Kidney (tissue), 14 donors: ENCODE results near the gene FKBP6. TPM values are rescaled to one million over a fixed set of nuclear protein-coding genes. Genes with fewer than 3 reads are reported as not detected.

Source experiments
- DNase-seq, 5 donors: peaks; one replicate each; pipeline ENCODE4 v3.0.0-alpha.2; 2013 to 2020
- FAIRE-seq: peaks from 2 replicates; lab custom pipeline; 2012; peaks lifted over from hg19 to GRCh38; lab: Jason Lieb, UNC
- H3K27ac ChIP-seq, 2 donors: one replicate each; pipeline ENCODE4 v1.7.0; 2013; ENCODE audit warnings: low read depth in 2 of 2, low read length in 2 of 2, inconsistent platforms in 1 of 2
- H3K27me3 ChIP-seq: one replicate; pipeline ENCODE4 v1.7.1; 2013; ENCODE audit warnings: low read length, inconsistent platforms; ENCODE audit not compliant: control insufficient read depth, insufficient read depth
- H3K36me3 ChIP-seq, 3 donors: one replicate each; pipeline versions ENCODE4 v1.7.0 to v1.7.1; 2013; ENCODE audit warnings: low read length in 3 of 3, control low read depth in 1 of 3, inconsistent platforms in 1 of 3; ENCODE audit not compliant: insufficient read depth in 3 of 3, control insufficient read depth in 2 of 3
- H3K4me1 ChIP-seq, 3 donors: one replicate each; pipeline versions ENCODE4 v1.7.0 to v1.7.1; 2013; ENCODE audit warnings: low read length in 3 of 3, inconsistent platforms in 1 of 3, low read depth in 1 of 3; ENCODE audit not compliant: control insufficient read depth in 2 of 3, insufficient read depth in 2 of 3
- H3K4me3 ChIP-seq, 3 donors: one replicate each; pipeline versions ENCODE4 v1.7.0 to v1.8.1; 2013; ENCODE audit warnings: low read length in 3 of 3, control low read depth in 1 of 3, inconsistent platforms in 1 of 3
- H3K9ac ChIP-seq, 3 donors: one replicate each; pipeline versions ENCODE4 v1.7.0 to v1.7.1; 2013; ENCODE audit warnings: low read length in 3 of 3, control low read depth in 1 of 3, inconsistent platforms in 1 of 3
- H3K9me3 ChIP-seq, 3 donors: one replicate each; pipeline versions ENCODE4 v1.7.0 to v1.7.1; 2013; ENCODE audit warnings: low read length in 3 of 3, control low read depth in 1 of 3, inconsistent platforms in 1 of 3; ENCODE audit not compliant: control insufficient read depth in 2 of 3, insufficient read depth in 1 of 3
- CTCF ChIP-seq: IDR thresholded peaks from 3 replicates; pipeline ENCODE4 v1.5.1; 2012; ENCODE audit warnings: mild to moderate bottlenecking, moderate library complexity, borderline replicate concordance; ENCODE audit not compliant: insufficient read depth; ENCODE audit errors: extremely low read depth
- intact Hi-C: fragments of 100-400 bp; cut with DNase I; formaldehyde crosslinking; loops from one replicate; pipeline ENCODE4 v1.11.1; 2022
- polyA plus RNA-seq: library from polyadenylated mRNA; stranded (reverse); fragments of 350-450 nt; fragmentation: Illumina TruSeq; extraction: RNeasy Lipid Tissue Mini Kit (QIAGEN cat#74804); gene quantifications from one replicate; pipeline ENCODE4 v1.2.3, GENCODE V29; 2014; ENCODE audit warnings: low read depth, low replicate concordance; ENCODE audit not compliant: insufficient read depth
- total RNA-seq: library from RNA; stranded (reverse); fragmentation: NEBNext Ultra II Directional; extraction: Animal tissue kit (Norgen Biotek cat#: 25700); gene quantifications from one replicate; pipeline ENCODE4 v1.2.1, GENCODE V29; 2021
- donor health status: control.
- donor health status: control.
- donor health status: control.
- donor health status: control.
- donor health status: control.
- donor health status: DM: yes; HTN: yes; CAD: no.
- donor health status: Normal renal cell carcinoma (clear cell type).

FKBP6 gene
- total and polyA plus RNA-seq, 2 donors from 2014 or later = 0.13 TPM; not detected in 1

- Histone ChIP-seq H3K9me3 (peaks cover 0 to 15% (median 3%) of the 10 kb centered on the region in 3 donors), H3K27me3 (no peaks in the 10 kb centered on the region), H3K27ac (no peak overlapping the region), H3K4me1 (no peaks in the 10 kb centered on the region), H3K9ac (no peak overlapping the region), H3K4me3 (no peak overlapping the region), H3K36me3 (no peaks in the 10 kb centered on the region)
- no peak for FAIRE-seq
- TF ChIP-seq CTCF = no peak
- DNase-seq = no peak
- intact Hi-C loops = no loop called here
Observed at GRCh38 chr7:73391396-73391795, 63.4 kb downstream of the FKBP6 start.

GRCh38 chr7:73394422-73394821, 66.5 kb downstream of the FKBP6 start:
- H3K27me3 ChIP-seq = no peaks in the 10 kb centered on the region
- H3K4me3 ChIP-seq = no peak overlapping the region
- intact Hi-C loops = no loop called here
- DNase-seq = no peak
- no peaks in the 10 kb centered on the region for H3K36me3 ChIP-seq
- H3K4me1 ChIP-seq = peaks cover 0 to 2% (median 0%) of the 10 kb centered on the region in 3 donors
- H3K9me3 ChIP-seq = peaks cover 0 to 4% (median 0%) of the 10 kb centered on the region in 3 donors
- no peak for FAIRE-seq
- no peak overlapping the region for H3K9ac ChIP-seq
- TF ChIP-seq CTCF = no peak
- H3K27ac ChIP-seq = no peak overlapping the region

GRCh38 chr7:73395538-73396503, 67.9 kb downstream of the FKBP6 start:
- no peaks in the 10 kb centered on the region for H3K27me3 ChIP-seq
- intact Hi-C loops = no loop called here
- peaks cover 0 to 2% (median 0%) of the 10 kb centered on the region in 3 donors for H3K4me1 ChIP-seq
- no peak overlapping the region for H3K9ac ChIP-seq
- TF ChIP-seq CTCF = no peak
- H3K27ac ChIP-seq = no peak overlapping the region
- FAIRE-seq (no peak), DNase-seq (no peak)
- no peaks in the 10 kb centered on the region for H3K9me3 ChIP-seq
- no peak overlapping the region for H3K4me3 ChIP-seq
- H3K36me3 ChIP-seq = no peaks in the 10 kb centered on the region
